Activated CD8-positive, alpha-beta T cell treated with anti-CD3 and anti-CD28 coated beads, Interleukin-2, amount 10 ng/mL, durations not matched to agents 7 days and 5 days (primary cell): ENCODE measurements around the gene AP3B1. TPM values are rescaled to one million over a fixed set of nuclear protein-coding genes. Genes with fewer than 3 reads are reported as not detected.

Experiments used
- ATAC-seq: fragments of 150-1000 bp; cut with Tn5 transposase; one replicate; pipeline ENCODE4 v1.10.0; 2021; ENCODE audit warnings: moderate library complexity
- CTCF ChIA-PET: fragments of 350-600 bp; sonication (Branson Sonifier 250); formaldehyde crosslinking; loops from one replicate; lab custom pipeline; 2021; ENCODE audit warnings: antibody characterized with exemption; lab: Charles Lee
- POLR2A ChIA-PET: fragments of 350-600 bp; sonication (Branson Sonifier 250); formaldehyde crosslinking; loops from one replicate; lab custom pipeline; 2021; ENCODE audit warnings: antibody characterized with exemption; lab: Charles Lee
- DNase-seq: peaks from one replicate; pipeline ENCODE4 v3.0.0-alpha.2; 2020
- H3K27ac Mint-ChIP-seq: one replicate; pipeline ENCODE4 v1.8.0; 2021; ENCODE audit warnings: mild to moderate bottlenecking, mixed read lengths
- H3K27me3 Mint-ChIP-seq: one replicate; pipeline ENCODE4 v1.8.0; 2021; ENCODE audit warnings: low read depth, mixed read lengths
- H3K36me3 Mint-ChIP-seq: one replicate; pipeline ENCODE4 v1.8.0; 2021; ENCODE audit warnings: low read depth, mixed read lengths
- H3K4me1 Mint-ChIP-seq: one replicate; pipeline ENCODE4 v1.8.0; 2021; ENCODE audit warnings: low read depth, mixed read lengths
- H3K4me3 Mint-ChIP-seq: one replicate; pipeline ENCODE4 v1.8.0; 2021; ENCODE audit warnings: mild to moderate bottlenecking, mixed read lengths
- H3K9me3 Mint-ChIP-seq: one replicate; pipeline ENCODE4 v1.8.0; 2022; ENCODE audit warnings: mixed read lengths; ENCODE audit not compliant: insufficient read depth
- total RNA-seq, 2 experiments: library from RNA; stranded (reverse); gene quantifications; one replicate each; pipeline ENCODE4 v1.2.3, GENCODE V29; 2021

AP3B1 gene
- total RNA-seq, 2 experiments from 2014 or later: 42.9 to 44.3 TPM

DNA sequence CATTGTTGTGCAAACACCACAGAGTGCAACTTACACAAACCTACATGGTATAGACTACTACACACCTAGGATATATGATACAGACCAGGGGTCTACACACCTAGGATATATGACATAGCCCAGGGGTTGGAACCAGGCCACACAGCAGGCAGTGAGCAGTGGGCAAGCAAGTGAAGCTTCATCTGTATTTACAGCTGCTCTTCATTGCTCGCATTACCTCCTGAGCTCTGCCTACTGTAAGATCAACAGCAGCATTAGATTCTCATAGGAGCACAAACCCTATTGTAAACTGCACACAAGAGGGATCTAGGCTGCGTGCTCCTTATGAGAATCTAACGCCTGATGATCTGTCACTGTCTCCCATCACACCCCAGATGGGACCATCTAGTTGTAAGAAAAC lies 56.6 kb downstream of the AP3B1 start:
- ChIA-PET POLR2A (no interaction called here), CTCF (no interaction called here)
- no peak overlapping the region for H3K4me3 Mint-ChIP-seq
- no peaks in the 10 kb centered on the region for H3K4me1 Mint-ChIP-seq
- no peaks in the 10 kb centered on the region for H3K9me3 Mint-ChIP-seq
- ATAC-seq (no peak), DNase-seq (no peak)
- no peak overlapping the region for H3K27ac Mint-ChIP-seq
- no peaks in the 10 kb centered on the region for H3K27me3 Mint-ChIP-seq
- H3K36me3 Mint-ChIP-seq: peaks cover 13% of the 10 kb centered on the region

DNA sequence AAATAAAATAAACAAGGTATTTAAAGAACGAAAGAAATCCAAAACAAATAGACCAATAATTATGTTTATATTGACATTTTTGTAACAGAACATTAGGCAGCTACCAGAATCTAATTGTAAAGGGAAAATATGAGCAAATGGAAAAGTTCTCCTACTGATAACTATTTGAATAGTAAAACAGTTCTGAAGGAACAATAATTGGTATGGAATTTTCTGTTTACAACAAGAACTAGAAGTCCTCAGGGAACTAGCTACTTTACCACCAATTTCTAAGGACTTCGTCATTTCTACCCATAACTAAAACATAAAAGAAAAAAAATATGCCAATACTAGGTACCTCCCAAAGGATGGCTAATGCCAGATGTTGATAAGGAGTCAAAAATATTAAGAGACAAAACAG lies 58.5 kb downstream of the AP3B1 start:
- ChIA-PET CTCF (no interaction called here), POLR2A (no interaction called here)
- DNase-seq: no peak
- no peaks in the 10 kb centered on the region for H3K4me1 Mint-ChIP-seq
- no peak overlapping the region for H3K27ac Mint-ChIP-seq
- H3K9me3 Mint-ChIP-seq: no peaks in the 10 kb centered on the region
- no peaks in the 10 kb centered on the region for H3K27me3 Mint-ChIP-seq
- no peak for ATAC-seq
- no peak overlapping the region for H3K4me3 Mint-ChIP-seq
- peaks cover 13% of the 10 kb centered on the region for H3K36me3 Mint-ChIP-seq

DNA sequence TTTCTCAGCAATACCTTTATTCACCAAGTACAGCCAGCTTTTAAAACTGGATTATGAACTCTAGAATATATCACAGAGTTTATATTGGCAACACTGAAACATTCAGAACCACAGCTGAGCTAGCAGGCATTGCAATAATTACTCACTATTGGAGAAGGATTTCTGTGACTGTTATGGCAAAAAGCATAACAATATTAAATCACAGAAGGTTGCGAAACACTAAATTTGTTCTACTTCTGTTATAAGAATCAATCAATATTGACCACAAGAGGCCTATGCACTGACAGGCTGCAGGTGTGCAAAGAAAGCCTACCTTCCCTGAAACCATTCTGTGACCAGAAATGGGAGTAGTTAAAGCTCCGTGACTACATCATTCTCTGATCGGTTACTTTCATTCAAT lies 59.2 kb downstream of the AP3B1 start:
- DNase-seq (no peak), ATAC-seq (no peak)
- POLR2A ChIA-PET: no interaction called here
- Mint-ChIP-seq H3K36me3 (peaks cover 11% of the 10 kb centered on the region), H3K27ac (no peak overlapping the region), H3K27me3 (no peaks in the 10 kb centered on the region), H3K9me3 (no peaks in the 10 kb centered on the region), H3K4me1 (no peaks in the 10 kb centered on the region), H3K4me3 (no peak overlapping the region)
- CTCF ChIA-PET: interaction anchor here (0.6 kb wide), 1 partner anchor 542 kb away, joined by 3 read pairs; no protein-coding TSS in a partner anchor

DNA sequence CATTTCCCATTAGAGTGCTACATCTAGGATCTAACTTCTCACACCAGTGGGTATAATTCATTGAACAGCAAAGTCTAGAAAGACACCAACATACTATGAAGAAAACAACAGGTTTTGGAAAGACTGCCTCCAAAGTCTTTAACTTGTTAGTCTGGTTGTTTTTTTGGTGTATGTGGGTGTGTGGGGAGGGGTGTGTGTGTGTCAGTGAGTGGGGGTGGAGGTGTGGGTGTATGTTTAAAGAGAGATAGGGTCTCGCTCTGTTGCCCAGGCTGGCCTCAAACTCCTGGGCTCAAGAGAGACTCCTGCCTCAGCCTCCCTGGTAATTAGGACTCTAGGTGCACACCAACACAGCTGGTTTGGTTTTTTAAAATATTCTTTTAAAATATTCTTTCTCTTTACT lies 59.7 kb downstream of the AP3B1 start:
- Mint-ChIP-seq H3K27me3 (no peaks in the 10 kb centered on the region), H3K27ac (no peak overlapping the region), H3K4me3 (no peak overlapping the region), H3K36me3 (peaks cover 6% of the 10 kb centered on the region), H3K4me1 (no peaks in the 10 kb centered on the region), H3K9me3 (no peaks in the 10 kb centered on the region)
- ChIA-PET CTCF (no interaction called here), POLR2A (no interaction called here)
- ATAC-seq (no peak), DNase-seq (no peak)

DNA sequence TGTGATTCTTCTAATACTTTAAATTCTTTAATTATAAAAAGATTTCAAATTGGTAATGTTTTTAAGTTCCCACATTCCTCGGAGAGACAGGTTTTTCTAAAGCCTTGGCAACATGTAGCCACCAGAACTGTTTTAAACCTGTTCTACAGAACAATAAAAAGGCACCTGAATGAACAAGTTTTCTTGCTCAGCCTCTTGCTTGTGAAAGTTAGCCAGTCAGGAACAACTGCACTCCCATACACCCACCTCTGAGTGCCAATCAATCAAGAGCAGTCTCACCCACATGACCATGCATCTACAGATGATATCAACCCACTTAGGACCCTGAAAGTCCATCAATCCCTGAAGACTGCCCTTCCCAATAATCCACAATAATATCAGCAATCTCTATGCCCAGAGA lies 62.3 kb downstream of the AP3B1 start:
- H3K4me3 Mint-ChIP-seq: no peak overlapping the region
- POLR2A ChIA-PET: no interaction called here
- peaks cover 4% of the 10 kb centered on the region for H3K36me3 Mint-ChIP-seq
- DNase-seq: no peak
- CTCF ChIA-PET: no interaction called here
- no peak for ATAC-seq
- no peaks in the 10 kb centered on the region for H3K9me3 Mint-ChIP-seq
- no peaks in the 10 kb centered on the region for H3K4me1 Mint-ChIP-seq
- no peaks in the 10 kb centered on the region for H3K27me3 Mint-ChIP-seq
- H3K27ac Mint-ChIP-seq: no peak overlapping the region

DNA sequence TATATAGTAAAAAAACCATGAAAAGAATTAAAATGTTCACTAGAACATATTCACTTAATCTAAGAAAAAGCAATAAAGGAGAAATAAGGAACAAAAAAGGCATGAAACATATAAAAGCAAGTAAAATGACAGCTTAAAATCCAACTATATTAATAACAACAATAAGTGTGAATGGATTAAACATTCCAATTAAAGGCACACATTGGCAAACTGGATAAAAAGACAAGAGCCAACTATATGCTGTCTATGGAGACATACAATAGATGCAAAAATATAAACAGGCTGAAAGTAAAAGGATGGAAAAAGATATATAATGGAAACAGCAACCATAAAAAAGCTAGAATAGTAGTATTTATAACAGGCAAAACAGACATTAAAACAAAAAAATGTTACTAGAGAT lies 70.1 kb downstream of the AP3B1 start:
- CTCF ChIA-PET: no interaction called here
- H3K27me3 Mint-ChIP-seq: no peaks in the 10 kb centered on the region
- no peak overlapping the region for H3K4me3 Mint-ChIP-seq
- POLR2A ChIA-PET: no interaction called here
- H3K27ac Mint-ChIP-seq: no peak overlapping the region
- H3K36me3 Mint-ChIP-seq: peaks cover 32% of the 10 kb centered on the region
- ATAC-seq: no peak
- no peaks in the 10 kb centered on the region for H3K9me3 Mint-ChIP-seq
- H3K4me1 Mint-ChIP-seq: peaks cover 6% of the 10 kb centered on the region
- no peak for DNase-seq

DNA sequence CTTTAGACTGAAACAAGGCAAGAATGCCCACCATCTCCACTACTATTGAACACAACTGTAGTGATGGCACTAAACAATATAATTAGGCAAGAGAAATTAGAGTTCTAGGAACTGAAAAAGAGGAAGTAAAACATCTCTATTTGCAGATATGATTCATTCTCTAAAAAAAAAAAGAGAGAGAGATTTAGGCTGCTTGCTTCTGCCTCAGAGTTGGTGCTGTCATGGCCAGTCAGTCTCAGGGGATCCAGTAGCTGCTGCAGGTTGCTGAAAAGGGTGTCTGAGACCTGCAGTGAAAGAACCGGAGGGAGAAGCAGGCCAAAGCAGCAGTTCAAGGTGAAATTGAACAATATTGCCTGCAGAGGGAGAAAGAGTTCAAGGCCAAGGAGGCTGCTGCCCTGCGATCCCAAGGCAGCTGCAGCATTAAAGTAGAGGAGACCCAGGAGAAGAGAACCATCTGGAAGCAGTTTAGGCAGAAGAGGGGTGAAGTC lies 72.5 kb downstream of the AP3B1 start:
- peaks cover 35% of the 10 kb centered on the region for H3K36me3 Mint-ChIP-seq
- CTCF ChIA-PET: no interaction called here
- H3K27me3 Mint-ChIP-seq: no peaks in the 10 kb centered on the region
- no peak overlapping the region for H3K27ac Mint-ChIP-seq
- ATAC-seq: no peak
- POLR2A ChIA-PET: no interaction called here
- peak; percentile 22 for DNase-seq
- H3K4me1 Mint-ChIP-seq: peaks cover 6% of the 10 kb centered on the region
- no peak overlapping the region for H3K4me3 Mint-ChIP-seq
- H3K9me3 Mint-ChIP-seq: no peaks in the 10 kb centered on the region

DNA sequence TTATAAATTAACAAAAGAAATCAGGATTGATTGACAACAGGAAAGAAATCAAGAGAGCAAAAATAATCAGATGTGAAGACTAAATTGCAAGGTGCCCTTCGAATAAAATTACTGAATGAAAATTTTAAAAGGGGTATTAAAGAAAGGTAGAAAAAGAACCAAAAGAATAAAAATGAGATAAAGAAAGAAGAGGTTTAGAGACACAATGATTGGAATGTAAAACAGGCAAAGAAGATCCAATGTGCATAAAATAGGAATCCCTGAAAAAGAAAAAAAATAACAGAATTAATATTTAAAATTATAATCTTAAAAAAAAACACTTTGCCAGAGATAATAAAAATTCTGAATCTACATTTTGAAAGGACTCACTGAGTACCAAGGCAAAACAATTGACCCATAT lies 73.0 kb downstream of the AP3B1 start:
- H3K9me3 Mint-ChIP-seq: no peaks in the 10 kb centered on the region
- CTCF ChIA-PET: no interaction called here
- ATAC-seq (no peak), DNase-seq (no peak)
- POLR2A ChIA-PET: no interaction called here
- H3K36me3 Mint-ChIP-seq: peaks cover 35% of the 10 kb centered on the region
- peaks cover 6% of the 10 kb centered on the region for H3K4me1 Mint-ChIP-seq
- no peak overlapping the region for H3K27ac Mint-ChIP-seq
- no peaks in the 10 kb centered on the region for H3K27me3 Mint-ChIP-seq
- no peak overlapping the region for H3K4me3 Mint-ChIP-seq

DNA sequence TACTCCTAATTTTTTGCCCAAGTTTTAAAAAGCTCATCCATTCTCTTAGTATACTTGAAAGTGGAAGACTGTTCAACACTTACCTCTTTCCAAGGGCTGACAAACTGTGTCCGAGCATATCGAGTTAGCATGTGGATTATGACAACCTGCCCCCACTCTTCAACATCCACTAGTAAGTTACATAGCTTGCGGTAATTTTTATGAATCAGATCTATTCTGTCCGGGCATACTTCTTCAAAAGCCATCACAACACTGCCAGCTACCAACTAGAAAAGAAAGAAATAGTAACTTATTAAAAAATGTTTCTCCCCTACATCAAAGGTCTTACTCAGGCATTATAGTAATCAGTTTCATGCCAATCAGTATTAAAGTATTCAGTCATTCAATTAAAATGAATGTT lies 78.5 kb downstream of the AP3B1 start:
- no peak for ATAC-seq
- ChIA-PET CTCF (no interaction called here), POLR2A (no interaction called here)

DNA sequence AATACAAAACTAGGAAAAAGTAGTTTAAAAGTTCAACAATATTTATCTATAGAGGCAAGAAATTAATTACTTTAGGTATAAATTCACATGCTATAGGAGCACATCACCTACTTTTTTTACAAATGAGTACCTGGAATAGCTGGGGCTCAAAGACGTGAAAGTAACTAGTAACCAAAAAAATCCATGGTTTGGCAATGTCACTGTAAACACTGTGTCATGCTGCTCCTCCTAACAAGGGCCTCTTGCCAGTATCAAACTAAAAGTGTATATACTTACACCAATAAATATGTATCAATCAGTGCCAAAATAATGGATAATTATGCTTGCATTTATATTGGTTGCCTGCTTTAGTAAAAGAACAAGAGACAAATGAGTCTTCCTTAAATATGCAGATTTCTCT lies 78.9 kb downstream of the AP3B1 start:
- Mint-ChIP-seq H3K27me3 (no peaks in the 10 kb centered on the region), H3K27ac (no peak overlapping the region), H3K36me3 (peaks cover 19% of the 10 kb centered on the region), H3K4me3 (no peak overlapping the region), H3K9me3 (no peaks in the 10 kb centered on the region), H3K4me1 (no peaks in the 10 kb centered on the region)
- ChIA-PET CTCF (no interaction called here), POLR2A (no interaction called here)
- no peak for ATAC-seq
- no peak for DNase-seq

More for the DNA sequence above, 78.5 kb downstream of the AP3B1 start:
- no peak overlapping the region for H3K4me3 Mint-ChIP-seq
- DNase-seq: no peak
- H3K27me3 Mint-ChIP-seq: no peaks in the 10 kb centered on the region
- no peak overlapping the region for H3K27ac Mint-ChIP-seq
- no peaks in the 10 kb centered on the region for H3K9me3 Mint-ChIP-seq
- no peaks in the 10 kb centered on the region for H3K4me1 Mint-ChIP-seq
- peaks cover 23% of the 10 kb centered on the region for H3K36me3 Mint-ChIP-seq

DNA sequence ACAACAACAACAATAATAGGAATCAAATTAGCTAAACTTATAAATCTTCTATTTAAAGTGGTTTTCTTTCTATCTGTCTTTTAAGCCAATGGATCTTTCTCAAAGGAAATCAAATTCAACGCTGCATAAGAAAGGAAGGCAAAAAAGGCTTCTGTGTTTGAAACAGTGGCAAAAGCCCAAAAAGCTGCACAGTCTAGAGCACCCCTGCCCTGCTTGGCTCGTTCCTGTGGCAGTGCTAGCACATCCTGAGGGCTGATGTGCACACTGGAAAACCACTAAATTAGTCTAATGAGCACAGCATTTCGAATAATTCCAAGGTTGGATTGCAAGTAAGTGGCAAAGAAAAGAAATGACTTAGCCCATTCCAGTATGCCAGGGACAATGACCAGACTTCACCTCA lies 80.7 kb downstream of the AP3B1 start:
- Mint-ChIP-seq H3K36me3 (peaks cover 16% of the 10 kb centered on the region), H3K4me3 (no peak overlapping the region), H3K27ac (no peak overlapping the region), H3K9me3 (no peaks in the 10 kb centered on the region), H3K4me1 (no peaks in the 10 kb centered on the region), H3K27me3 (no peaks in the 10 kb centered on the region)
- DNase-seq: no peak
- no peak for ATAC-seq
- ChIA-PET POLR2A (no interaction called here), CTCF (no interaction called here)

DNA sequence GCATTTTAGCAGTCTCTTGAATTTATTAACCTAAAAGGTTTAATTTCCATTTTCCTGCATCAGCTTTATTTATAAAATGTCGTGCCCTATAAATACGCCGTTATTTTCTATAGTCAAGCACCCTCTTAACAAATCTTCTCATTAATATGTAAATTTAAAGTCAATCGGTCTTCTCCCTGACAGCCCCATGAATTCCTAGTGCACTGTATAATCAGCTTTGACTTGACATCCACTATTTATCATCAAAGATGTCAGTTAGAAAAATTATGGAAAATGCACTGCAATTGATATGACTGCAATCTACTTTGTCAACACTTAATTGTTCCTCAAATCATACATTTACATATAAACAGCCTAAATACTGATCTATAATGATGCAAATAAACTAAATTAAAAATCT lies 83.4 kb downstream of the AP3B1 start:
- CTCF ChIA-PET: no interaction called here
- no peaks in the 10 kb centered on the region for H3K27me3 Mint-ChIP-seq
- H3K27ac Mint-ChIP-seq: no peak overlapping the region

DNA sequence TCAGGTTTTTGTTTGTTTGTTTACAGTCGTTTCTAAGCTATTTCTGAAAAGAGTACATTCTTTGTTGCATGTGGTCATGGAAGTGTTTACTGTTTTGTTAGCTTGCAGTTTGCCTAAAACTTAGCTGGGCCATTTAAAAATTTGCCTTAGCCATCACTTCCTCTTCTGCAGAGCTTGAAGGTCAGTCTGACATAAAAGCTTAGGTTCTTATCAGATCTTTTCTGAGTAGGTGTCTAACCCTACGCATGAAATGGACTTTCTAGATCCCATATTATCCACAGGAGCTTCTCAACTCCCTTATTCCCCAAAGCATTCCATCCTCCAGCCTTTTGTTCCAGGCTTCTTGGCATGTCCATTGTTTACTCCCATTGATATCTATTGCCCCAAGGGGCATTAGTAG lies 90.3 kb downstream of the AP3B1 start:
- no peak overlapping the region for H3K27ac Mint-ChIP-seq
- DNase-seq: no peak
- ATAC-seq: no peak
- peaks cover 52% of the 10 kb centered on the region for H3K36me3 Mint-ChIP-seq
- ChIA-PET POLR2A (no interaction called here), CTCF (interaction anchor here (0.7 kb wide), 1 partner anchor 117 kb away, joined by 3 read pairs; no protein-coding TSS in a partner anchor)
- no peak overlapping the region for H3K4me3 Mint-ChIP-seq
- H3K27me3 Mint-ChIP-seq: no peaks in the 10 kb centered on the region
- peaks cover 5% of the 10 kb centered on the region for H3K9me3 Mint-ChIP-seq
- peaks cover 3% of the 10 kb centered on the region for H3K4me1 Mint-ChIP-seq

More for the DNA sequence above, 83.4 kb downstream of the AP3B1 start:
- Mint-ChIP-seq H3K9me3 (no peaks in the 10 kb centered on the region), H3K4me1 (no peaks in the 10 kb centered on the region), H3K4me3 (no peak overlapping the region), H3K36me3 (peaks cover 25% of the 10 kb centered on the region)
- POLR2A ChIA-PET: no interaction called here
- DNase-seq: no peak
- no peak for ATAC-seq
